NCI-H2196 (cell line): ENCODE data around the gene IPO11.
A peak's percentile ranks its signal among the peaks of the same experiment; 100 is the strongest.
"Not testable (repeated sequence)": the region's sequence is repeated elsewhere in the genome, so short reads cannot be mapped to it uniquely, and the experiment has no call there.

ENCODE experiments used
- DNase-seq: peaks from one replicate; lab custom pipeline; 2025; ENCODE audit not compliant: unreplicated experiment; lab: John Stamatoyannopoulos, UW

Gene IPO11

DNA sequence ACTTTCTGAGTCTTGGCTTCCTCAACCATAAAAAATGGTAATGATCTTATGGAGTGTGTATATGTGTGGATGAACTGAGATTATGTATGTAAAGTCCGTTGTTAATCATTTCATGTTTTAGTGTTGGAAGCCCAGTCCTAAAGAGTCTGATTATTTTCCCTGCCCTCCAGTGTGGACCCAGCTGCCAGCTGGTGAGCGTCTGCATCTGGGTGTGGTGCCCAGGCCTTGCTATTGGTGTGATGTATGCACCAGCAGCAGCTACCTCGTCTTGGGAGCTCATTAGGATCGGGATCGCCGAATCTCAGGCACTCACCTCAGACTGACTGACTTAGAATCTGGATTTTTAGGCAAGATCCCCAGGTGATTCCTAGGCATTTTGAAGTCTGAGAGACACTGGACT, 229.9 kb downstream of the IPO11 start:
- DNase-seq, result no peak

DNA sequence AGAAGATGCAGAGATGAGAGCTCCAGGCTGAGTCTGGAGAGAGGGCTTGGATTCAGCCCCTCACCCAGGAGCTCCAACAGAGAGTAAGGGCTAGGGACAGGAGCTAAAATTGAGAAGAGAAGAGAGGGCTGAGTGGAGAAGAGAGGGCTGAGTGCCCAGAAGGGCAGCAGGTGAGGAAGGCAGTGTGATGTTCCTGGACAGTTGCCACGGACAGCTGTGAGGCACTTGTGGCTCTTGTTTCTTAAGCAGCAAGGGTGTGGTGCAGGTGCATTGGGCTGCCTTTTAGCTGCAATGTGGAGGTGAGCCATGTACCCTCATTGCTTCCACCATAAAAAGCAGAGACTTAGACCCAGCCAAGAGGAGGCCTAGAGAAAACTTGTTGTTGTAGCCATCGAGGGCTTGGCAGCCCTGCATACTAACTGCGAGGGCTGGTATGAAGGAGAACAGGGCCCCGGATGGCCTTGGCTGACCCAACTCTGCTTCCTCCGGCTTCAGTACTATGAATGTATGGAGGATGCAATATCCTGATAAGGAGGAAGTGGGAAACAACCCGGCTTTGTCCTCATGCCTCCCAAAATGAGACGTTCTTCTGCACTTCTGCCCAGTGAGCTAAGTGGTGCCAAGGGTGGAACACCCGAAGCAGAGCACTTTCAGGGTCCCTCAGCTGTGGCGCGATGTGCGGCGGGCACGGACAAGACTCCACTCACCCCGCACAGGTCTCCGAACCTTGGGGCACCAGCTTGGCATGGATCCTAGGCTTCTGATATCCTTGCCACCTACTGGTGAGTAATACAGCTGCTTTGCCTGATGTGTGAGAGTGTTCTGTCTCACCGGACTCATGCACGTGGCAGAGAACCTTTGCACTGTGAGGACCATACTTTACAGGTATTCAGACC, 231.2 kb downstream of the IPO11 start:
- DNase-seq, result peak; percentile 10

DNA sequence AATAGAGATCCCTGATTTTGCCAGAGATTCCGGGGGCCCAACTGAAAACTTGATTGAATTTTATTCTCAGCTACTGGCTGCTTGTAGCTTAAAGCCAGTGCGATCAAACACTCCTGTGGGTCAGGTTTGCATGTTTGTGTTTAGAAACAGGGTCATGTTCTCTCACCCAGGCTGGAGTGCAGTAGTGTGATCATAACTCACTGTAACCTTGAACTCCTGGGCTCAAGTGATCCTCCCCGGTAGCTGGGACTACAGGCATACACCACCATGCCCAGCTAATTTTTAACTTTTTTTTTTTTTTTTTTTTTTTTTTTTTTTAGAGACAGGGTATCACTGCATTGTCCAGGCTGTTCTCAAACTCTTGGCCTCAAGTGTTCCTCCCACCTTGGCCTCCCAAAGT, 232.7 kb downstream of the IPO11 start:
- DNase-seq, result no peak

DNA sequence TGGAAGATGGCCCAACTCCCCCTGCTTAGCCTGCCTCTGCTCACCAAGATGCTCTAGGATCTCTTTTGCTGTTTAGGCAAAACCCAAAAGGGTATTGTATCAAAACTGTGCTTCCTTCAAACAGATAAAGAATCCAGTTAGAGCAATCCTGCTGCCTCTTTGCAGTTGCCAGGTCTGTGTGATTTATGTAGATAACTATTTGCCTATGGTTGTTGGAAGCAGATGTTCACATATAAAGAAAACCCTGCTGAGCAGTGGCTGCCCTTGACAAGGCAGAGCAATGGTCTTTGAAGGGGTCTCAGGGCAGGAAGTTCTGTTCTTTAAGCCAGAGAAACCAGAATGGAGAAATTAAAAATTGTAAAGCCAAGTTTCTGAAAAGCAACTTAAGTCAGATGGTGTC, 234.7 kb downstream of the IPO11 start:
- DNase-seq, result no peak

DNA sequence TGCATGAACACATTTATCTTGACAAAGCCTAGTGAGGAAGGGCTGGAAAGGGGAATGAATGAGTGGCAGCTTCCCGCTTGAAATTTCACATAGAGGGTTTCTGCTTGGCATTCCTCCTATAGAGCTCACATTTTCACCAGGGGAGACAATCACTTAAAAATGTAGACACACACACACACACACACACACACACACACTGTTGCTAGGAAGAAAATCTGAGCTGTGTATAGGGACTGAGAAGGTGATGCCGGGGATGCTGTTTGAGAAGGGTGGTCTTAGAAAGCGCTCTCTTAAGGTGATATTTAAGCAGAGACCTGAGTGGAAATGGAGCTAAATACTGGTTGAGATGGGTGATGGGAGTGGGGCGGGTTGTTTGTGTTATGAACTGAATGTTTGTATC, 236.5 kb downstream of the IPO11 start:
- no peak for DNase-seq

DNA sequence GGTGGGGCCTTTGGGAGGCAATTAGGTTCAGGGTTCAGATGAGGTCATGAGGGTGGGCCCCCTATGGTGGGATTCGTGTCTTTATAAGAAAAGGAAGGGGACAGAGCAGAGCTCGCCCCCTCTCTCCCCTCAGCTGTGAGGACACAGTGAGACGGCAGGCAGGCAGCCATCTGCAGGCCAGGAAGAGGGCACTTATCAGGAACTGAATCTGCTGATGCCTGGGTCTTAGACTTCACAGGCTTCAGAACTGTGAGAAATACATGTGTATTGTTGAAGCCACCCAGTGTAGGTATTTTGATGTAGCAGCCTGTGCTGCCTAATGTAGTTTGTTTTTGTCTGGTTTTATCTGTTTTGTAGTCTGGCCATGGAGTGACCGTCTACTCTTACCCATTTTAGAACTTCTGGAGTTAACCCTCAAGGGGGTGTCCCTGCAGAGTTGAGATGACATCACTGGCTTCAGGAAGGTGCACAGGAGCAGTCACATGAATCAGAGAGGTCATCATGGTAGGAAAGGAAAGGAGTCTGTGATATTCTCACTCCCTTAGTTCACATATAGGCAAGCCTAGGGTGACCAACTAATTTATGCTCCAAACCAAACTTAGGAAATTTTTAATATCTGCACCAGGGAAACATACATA, 237.0 kb downstream of the IPO11 start:
- DNase-seq, result no peak

DNA sequence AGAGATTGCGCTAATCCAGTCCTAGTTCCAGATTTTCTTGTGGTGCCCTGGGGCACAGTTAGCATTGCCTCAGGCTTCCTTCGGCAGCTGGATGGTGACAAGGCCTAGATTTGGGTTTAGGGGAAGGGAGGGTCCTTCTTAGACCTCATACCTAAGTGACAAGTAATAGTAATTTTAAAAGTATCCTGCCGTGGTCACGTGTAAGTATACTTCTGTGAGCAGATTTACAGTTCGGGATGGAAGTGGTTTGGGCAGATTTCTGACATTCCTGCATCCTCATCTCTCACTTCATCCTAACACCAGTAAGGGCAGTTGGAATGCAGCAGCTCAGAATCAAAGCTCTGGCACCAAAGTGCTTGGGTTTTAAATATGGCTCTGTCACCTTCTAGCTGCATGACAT, 237.6 kb downstream of the IPO11 start:
- no peak for DNase-seq

DNA sequence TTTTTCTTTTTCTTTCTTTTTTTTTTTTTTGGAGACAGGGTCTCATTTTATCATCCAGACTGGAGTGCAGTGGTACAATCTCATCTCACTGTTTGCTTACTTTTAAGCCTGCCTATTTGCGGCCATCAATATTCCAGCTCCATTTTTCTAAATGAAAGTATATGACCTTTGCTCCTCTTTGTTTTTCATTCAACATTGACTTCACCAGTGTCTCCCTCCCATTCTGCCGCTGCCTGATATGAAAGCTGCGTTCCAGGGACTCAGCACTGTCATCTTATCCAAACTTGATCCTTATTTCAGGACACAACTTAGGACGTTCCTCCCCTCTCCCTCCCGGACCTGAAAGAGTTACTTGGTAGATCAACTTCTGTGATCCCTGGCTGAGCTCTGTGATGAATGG, 239.7 kb downstream of the IPO11 start:
- no peak for DNase-seq

DNA sequence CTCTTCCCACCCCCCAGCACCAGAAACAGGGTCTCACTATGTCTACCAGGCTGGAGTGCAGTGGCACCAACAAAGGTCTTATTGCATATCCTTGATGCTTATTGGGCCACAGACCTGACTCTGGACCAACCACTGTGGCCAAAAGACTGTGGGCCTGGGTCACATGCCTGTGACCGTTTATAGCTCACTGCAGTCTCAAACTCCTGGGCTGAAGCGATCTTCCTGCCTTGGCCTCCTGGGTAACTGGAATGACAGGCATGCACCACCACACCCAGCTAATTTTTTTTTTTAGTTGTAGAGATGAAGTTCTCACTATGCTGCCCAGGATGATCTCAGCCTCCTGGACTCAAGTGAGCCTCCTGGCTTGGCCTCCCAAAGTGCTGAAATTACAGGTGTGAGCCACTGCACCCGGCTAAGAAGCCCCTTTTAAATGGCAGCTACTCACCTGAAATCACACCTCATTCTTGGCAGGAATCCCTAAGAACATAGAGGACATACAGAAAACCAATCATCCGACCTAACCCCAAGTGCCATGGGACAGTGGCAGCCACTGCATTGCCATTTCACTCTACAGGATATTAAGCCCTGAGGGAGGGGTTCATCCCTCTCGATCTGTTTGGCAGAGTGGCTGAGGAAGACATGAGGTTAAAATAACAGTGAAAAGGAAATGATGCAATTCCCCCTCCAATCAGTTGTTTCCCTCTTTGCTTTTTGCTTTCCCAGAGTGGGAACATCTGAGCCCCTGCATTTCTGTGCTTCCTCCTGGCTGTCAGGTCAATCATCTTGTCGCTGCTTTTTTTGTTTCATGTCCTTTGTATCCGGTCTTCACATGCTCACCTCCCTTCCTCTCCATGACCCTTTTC, 240.7 kb downstream of the IPO11 start:
- no peak for DNase-seq

DNA sequence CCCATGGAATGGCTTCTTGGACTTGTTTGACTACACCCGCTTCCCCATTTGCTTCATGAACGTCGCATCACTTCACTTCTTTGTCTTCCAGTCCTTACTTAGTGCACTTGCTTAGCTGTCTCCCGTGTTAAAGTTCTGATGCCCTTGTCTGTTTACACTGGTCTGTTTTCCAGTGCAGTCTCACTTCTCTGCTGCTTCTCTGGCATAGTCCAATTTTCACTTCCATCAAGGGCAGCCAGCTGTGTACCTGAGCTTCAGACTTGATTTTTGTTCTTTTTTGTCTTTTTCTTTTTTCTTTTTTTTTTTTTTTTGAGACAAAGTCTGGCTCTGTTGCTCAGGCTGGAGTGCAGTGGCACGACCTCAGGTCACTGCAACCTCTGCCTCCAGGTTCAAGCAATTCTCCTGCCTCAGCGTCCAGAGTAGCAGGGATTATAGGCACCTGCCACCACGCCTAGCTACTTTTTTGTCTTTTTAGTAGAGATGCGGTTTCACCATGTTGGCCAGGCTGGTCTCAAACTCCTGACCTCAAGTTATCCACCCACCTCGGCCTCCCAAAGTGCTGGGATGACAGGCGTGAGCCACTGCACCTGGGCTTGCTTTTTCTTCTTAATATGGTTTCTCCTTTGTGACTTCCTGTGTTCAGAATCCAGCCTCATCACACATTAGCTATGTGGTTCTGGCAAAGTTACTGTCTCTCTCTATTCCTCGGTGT, 241.5 kb downstream of the IPO11 start:
- DNase-seq, result no peak

DNA sequence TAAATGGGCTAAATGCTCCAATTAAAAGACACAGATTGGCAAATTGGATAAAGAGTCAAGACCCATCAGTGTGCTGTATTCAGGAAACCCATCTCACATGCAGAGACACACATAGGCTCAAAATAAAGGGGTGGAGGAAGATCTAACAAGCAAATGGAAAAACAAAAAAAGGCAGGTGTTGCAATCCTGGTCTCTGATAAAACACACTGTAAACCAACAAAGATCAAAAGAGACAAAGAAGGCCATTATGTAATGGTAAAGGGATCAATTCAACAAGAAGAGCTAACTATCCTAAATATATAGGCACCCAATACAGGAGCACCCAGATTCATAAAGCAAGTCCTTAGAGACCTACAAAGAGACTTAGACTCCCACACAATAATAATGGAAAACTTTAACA, 245.2 kb downstream of the IPO11 start:
- DNase-seq, result not testable (repeated sequence)

DNA sequence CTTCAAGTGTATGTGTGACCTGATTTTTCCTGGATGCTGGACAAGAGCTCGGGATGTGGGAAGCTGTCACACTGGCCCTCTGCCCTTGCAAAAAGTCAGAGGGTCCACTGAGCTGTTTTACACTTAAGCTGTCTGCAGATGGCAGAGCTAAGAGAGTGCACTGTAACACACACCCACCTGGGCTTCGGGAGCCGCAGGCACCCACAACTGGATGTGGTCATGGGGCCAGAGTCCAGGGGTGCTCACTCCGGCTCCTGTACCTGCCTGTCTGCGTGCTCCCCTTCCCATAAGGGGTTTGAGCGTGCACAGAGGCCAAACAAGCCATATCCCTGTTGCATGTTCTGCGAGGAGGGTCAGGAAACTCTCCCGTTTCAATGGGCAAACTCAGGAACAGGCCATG, 248.6 kb downstream of the IPO11 start:
- DNase-seq, result no peak

DNA sequence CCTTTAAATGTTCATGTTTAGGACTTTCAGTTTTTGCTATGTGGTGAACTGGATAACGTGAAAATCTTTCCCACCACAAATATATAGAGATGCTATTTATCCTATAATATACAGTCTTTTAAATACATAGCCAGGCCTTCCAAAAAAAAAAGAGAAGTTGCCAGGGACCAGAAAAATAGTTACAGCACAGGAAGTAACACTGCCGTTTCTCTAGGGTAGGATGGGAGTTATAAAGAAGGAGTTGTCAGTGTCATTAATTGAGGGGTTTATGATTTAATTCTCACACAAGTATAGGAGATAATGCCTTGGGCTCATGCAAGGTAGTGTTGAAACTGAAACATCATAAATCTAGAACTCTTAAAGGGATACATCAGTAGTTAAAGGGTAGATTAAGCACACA, 250.0 kb downstream of the IPO11 start:
- no peak for DNase-seq

DNA sequence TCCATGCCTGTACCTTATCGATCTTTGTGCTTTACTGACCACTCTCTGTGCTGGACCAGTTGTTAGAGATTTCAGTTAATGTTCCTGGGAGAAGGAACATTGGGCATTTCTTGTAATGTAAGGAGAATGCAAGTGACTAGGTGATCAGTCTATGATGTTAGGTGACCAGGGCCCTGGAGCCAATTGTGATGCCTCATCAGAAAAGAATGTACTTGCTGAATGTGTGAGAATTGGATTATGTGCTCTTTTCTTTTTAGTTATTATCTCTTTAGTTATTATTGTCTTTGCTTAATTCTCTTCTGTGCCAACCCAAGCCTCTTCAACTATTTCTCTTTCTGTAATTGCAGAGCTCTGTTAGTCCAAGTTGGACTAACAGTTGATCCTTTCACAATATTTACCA, 258.9 kb downstream of the IPO11 start:
- no peak for DNase-seq

DNA sequence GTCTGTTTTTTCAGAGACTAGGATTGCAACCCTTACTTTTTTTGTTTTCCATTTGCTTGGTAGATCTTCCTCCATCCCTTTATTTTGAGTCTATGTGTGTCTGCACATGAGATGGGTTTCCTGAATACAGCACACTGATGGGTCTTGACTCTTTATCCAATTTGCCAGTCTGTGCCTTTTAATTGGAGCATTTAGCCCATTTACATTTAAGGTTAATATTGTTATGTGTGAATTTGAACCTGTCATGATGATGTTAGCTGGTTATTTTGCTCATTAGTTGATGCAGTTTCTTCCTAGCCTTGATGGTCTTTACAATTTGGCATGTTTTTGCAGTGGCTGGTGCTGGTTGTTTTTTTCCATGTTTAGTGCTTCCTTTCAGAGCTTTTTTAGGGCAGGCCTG, 264.0 kb downstream of the IPO11 start:
- DNase-seq, result not testable (repeated sequence)
